Bronchial epithelial cell (primary cell): ENCODE measurements around the gene CLASP1. TPM values are rescaled to one million over a fixed set of nuclear protein-coding genes. Genes with fewer than 3 reads are reported as not detected.

ENCODE experiments used
- DNase-seq: peaks from one replicate; pipeline ENCODE4 v3.0.0-alpha.2; 2010; ENCODE audit warnings: low read depth
- FAIRE-seq: peaks from 2 replicates; lab custom pipeline; 2011; peaks lifted over from hg19 to GRCh38; lab: Jason Lieb, UNC
- H3K27me3 ChIP-seq: 2 replicates; pipeline ENCODE4 v1.5.1; 2011; ENCODE audit warnings: low read length; ENCODE audit not compliant: control insufficient read depth, insufficient read depth
- H3K36me3 ChIP-seq: 2 replicates; pipeline ENCODE4 v1.5.1; 2011; ENCODE audit warnings: low read length; ENCODE audit not compliant: control insufficient read depth, insufficient read depth
- H3K4me3 ChIP-seq: 2 replicates; pipeline ENCODE4 v1.5.1; 2011; ENCODE audit warnings: mild to moderate bottlenecking, low read depth, low read length, control low read depth
- CTCF ChIP-seq: IDR thresholded peaks from 2 replicates; pipeline ENCODE4 v1.5.1; 2011; ENCODE audit warnings: mild to moderate bottlenecking, moderate library complexity, low read length, control low read depth, inconsistent platforms; ENCODE audit not compliant: insufficient read depth, severe bottlenecking
- total RNA-seq: library from RNA; depleted of rRNA; stranded (reverse); fragments of >200 nt; gene quantifications from 2 replicates; pipeline ENCODE4 v1.2.1, GENCODE V29; 2014

CLASP1 gene
- total RNA-seq, 1 donor from 2014 or later = 56.9 TPM

DNA sequence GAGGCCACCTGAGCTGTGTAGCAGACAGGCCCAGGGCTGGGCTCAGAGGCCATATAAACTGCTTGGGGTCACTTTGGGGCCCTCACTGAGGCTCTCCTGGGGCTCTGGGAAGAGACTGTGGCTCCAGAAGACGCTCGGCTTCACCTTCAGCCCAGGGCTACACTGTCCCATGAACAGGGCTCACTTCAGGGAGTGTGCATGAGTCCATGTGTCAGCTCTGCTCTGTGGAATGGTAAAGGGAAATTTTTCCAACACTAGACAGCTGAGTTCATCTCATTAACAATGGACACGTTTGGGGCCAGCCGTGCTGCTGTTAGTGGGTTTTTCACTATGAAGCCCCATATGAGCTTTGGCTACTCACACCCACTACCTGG lies 298.9 kb downstream of the CLASP1 start:
- FAIRE-seq (no peak), DNase-seq (no peak)
- H3K36me3 ChIP-seq = peaks cover 52% of the 10 kb centered on the region
- no peaks in the 10 kb centered on the region for H3K27me3 ChIP-seq
- no peak overlapping the region for H3K4me3 ChIP-seq
- no peak for TF ChIP-seq CTCF

DNA sequence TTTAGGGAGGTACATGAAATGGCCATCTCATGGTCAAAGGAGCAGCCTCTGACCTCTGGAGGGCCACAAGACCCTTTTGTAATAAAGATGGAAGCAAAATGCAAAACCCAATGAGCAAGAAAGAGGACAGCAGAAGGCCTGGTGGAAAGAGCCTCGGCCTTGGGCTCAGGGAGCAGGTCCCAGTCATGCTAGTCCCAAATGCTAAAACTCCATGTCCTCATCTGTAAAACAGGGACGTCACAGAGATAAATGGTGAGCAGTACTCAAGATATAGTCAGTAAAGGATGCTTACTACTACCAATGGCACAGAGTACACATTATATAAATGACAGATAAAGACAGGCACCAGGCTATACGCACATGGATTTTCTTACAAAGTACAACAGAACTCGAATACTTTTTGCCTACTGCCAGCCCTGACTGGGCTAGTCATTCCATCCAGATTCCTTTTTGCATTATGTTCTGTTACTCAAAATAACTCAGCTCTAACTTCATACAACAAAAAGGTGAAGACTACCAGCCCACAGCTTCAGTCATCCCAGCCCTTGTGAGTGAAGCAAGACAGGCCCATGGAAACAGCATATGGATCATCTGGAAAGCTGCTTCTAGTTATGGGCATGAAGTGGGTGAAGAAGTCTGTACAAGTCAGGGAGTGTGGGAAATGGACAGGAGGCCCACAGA lies 299.4 kb downstream of the CLASP1 start:
- FAIRE-seq (no peak), DNase-seq (no peak)
- TF ChIP-seq CTCF = no peak
- Histone ChIP-seq H3K36me3 (peaks cover 55% of the 10 kb centered on the region), H3K27me3 (no peaks in the 10 kb centered on the region), H3K4me3 (no peak overlapping the region)

DNA sequence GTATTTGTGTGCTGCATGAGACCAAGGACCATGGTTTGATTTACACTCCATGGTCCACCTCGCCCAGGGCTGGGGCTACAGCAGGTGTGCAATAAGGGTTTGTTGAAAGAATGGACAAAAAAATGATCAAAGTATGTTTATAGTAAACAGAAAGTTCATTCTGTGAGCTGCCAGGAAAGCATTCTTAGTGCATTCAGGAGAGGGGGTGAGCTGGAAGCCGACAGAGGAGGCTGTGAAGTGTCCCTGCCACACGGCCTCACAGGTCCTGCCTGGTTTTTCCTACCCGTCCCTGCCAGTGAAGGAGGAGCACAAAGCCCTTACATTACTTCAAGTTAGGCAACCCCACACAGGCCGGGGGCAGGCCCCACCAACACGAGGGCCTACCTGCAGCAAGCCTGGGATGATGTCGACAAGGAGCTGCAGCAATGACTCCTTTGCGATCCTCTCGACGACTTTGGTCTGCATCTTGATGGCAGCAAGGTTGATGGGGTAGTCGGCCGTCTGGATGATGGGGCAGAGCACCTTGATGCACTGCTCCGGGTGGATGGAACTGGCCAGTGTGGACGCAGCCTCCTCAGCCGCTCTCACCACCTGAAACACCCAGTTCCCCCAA lies 301.0 kb downstream of the CLASP1 start:
- no peak for FAIRE-seq
- Histone ChIP-seq H3K4me3 (no peak overlapping the region), H3K36me3 (peaks cover 50% of the 10 kb centered on the region), H3K27me3 (no peaks in the 10 kb centered on the region)
- TF ChIP-seq CTCF = no peak
- DNase-seq = no peak

- peak; percentile 81 for FAIRE-seq
- TF ChIP-seq CTCF = no peak
- Histone ChIP-seq H3K36me3 (peaks cover 41% of the 10 kb centered on the region), H3K27me3 (no peaks in the 10 kb centered on the region), H3K4me3 (no peak overlapping the region)
- DNase-seq = no peak
Observed at GRCh38 chr2:121346859-121347258, 302.4 kb downstream of the CLASP1 start.

- TF ChIP-seq CTCF = no peak
- Histone ChIP-seq H3K27me3 (no peaks in the 10 kb centered on the region), H3K4me3 (no peak overlapping the region), H3K36me3 (peaks cover 41% of the 10 kb centered on the region)
- no peak for FAIRE-seq
- DNase-seq = peak; percentile 63
Observed at GRCh38 chr2:121346407-121346806, 302.9 kb downstream of the CLASP1 start.
